Fibroblast of lung (primary cell): Measurements from ENCODE around the gene TMPRSS5. TPM values are rescaled to one million over a fixed set of nuclear protein-coding genes. Genes with fewer than 3 reads are reported as not detected.

Experiments
- DNase-seq, 2 donors: peaks; one replicate each; pipeline versions ENCODE4 v3.0.0 to v3.0.0-alpha.2; 2010; ENCODE audit warnings: low read depth in 2 of 2
- H2AFZ ChIP-seq: 2 replicates; pipeline ENCODE4 v1.5.1; 2012; ENCODE audit warnings: low read length, control low read depth, inconsistent platforms
- H3K27ac ChIP-seq: 2 replicates; pipeline ENCODE4 v1.5.1; 2011; ENCODE audit warnings: low read length, control low read depth; ENCODE audit not compliant: insufficient read depth
- H3K27me3 ChIP-seq: 2 replicates; pipeline ENCODE4 v1.5.1; 2011; ENCODE audit warnings: mild to moderate bottlenecking, low read length; ENCODE audit not compliant: control insufficient read depth, insufficient read depth
- H3K36me3 ChIP-seq: 2 replicates; pipeline ENCODE4 v1.5.1; 2011; ENCODE audit warnings: low read length; ENCODE audit not compliant: control insufficient read depth, insufficient read depth
- H3K4me1 ChIP-seq: 2 replicates; pipeline ENCODE4 v1.5.1; 2011; ENCODE audit warnings: low read length; ENCODE audit not compliant: control insufficient read depth, insufficient read depth; ENCODE audit errors: extremely low read depth
- H3K4me2 ChIP-seq: 2 replicates; pipeline ENCODE4 v1.5.1; 2011; ENCODE audit warnings: low read length, control low read depth; ENCODE audit not compliant: insufficient read depth; ENCODE audit errors: extremely low read depth
- H3K4me3 ChIP-seq, 4 experiments: fragments of 200-600 bp in 1 of 4; sonication (generic) in 1 of 4; replicated peaks in 1 of 4; 2 replicates each; pipeline ENCODE4 v1.5.1; 2011 to 2016; ENCODE audit warnings: low read length in 4 of 4, low read depth in 3 of 4, mild to moderate bottlenecking in 3 of 4, control low read depth in 2 of 4, inconsistent platforms in 1 of 4, mixed read lengths in 1 of 4; ENCODE audit not compliant: insufficient read depth in 1 of 4; ENCODE audit errors: control extremely low read depth in 1 of 4
- H3K79me2 ChIP-seq: 2 replicates; pipeline ENCODE4 v1.5.1; 2012; ENCODE audit warnings: mild to moderate bottlenecking, low read length, inconsistent platforms; ENCODE audit not compliant: control insufficient read depth, insufficient read depth
- H3K9ac ChIP-seq: 2 replicates; pipeline ENCODE4 v1.5.1; 2011; ENCODE audit warnings: mild to moderate bottlenecking, low read length, control low read depth; ENCODE audit not compliant: insufficient read depth
- H3K9me3 ChIP-seq: 2 replicates; pipeline ENCODE4 v1.5.1; 2012; ENCODE audit warnings: low read depth, low read length; ENCODE audit not compliant: control insufficient read depth, insufficient read depth
- H4K20me1 ChIP-seq: 2 replicates; pipeline ENCODE4 v1.5.1; 2011; ENCODE audit warnings: low read length; ENCODE audit not compliant: control insufficient read depth, insufficient read depth; ENCODE audit errors: extremely low read depth
- EZH2 ChIP-seq: IDR thresholded peaks from 2 replicates; pipeline ENCODE4 v1.5.1; 2012; ENCODE audit warnings: low read length, control low read depth, mild to moderate bottlenecking; ENCODE audit errors: missing control alignments
- polyA minus RNA-seq: library from RNA; depleted of rRNA, polyadenylated mRNA; stranded (reverse); fragments of >200 nt; gene quantifications from 2 replicates; pipeline ENCODE4 v1.2.3, GENCODE V29; 2011; ENCODE audit warnings: low replicate concordance
- polyA plus RNA-seq, 2 donors: library from polyadenylated mRNA; depleted of rRNA in 1 of 2; stranded (reverse) in 1 of 2; unstranded in 1 of 2; fragments of >200 nt; gene quantifications; 2 replicates each; pipeline ENCODE4 v1.2.1, GENCODE V29; 2011 to 2012; ENCODE audit warnings: missing spikeins in 1 of 2
- total RNA-seq: library from RNA; depleted of rRNA; stranded (reverse); fragments of >200 nt; gene quantifications from 2 replicates; pipeline ENCODE4 v1.2.1, GENCODE V29; 2014
- TF ChIP-seq, protein P1 (sequence below), 2 donors: IDR thresholded peaks in 1 of 2; conservative IDR thresholded peaks in 1 of 2; 1 replicate in 1 of 2; 2 replicates in 1 of 2; pipeline ENCODE4 v1.5.1; 2011 to 2012; ENCODE audit warnings: low read length in 2 of 2, control low read depth in 1 of 2, inconsistent platforms in 1 of 2, low read depth in 1 of 2, mild to moderate bottlenecking in 1 of 2

TMPRSS5 gene
- total RNA-seq (under 0.01 and 0.17 TPM in 2 replicates), polyA plus RNA-seq (0.08 TPM in 1 of 2 replicates, not detected in the other), polyA minus RNA-seq (not detected in 2 replicates)
- polyA plus RNA-seq (2012), result not detected in 2 replicates

GRCh38 chr11:113705871-113706655 lies at the start of gene TMPRSS5:
Gene TMPRSS5 (minus strand): TSS chr11:113706308. CDS start chr11:113706224, 84 bp downstream.
- no peak within 1 kb of the TSS for H3K9ac ChIP-seq
- no peak within 1 kb of the TSS for H3K4me2 ChIP-seq
- no peaks in the 10 kb centered on the region for H4K20me1 ChIP-seq
- DNase-seq, result no peak
- H3K79me2 ChIP-seq, result no peaks in the 10 kb centered on the region
- no peaks in the 10 kb centered on the region for H3K9me3 ChIP-seq
- H2AFZ ChIP-seq, result no peak within 1 kb of the TSS
- H3K27me3 ChIP-seq, result no peaks in the 10 kb centered on the region
- no peaks in the 10 kb centered on the region for H3K4me1 ChIP-seq
- H3K4me3 ChIP-seq, result no peak within 1 kb of the TSS
- H3K36me3 ChIP-seq, result no peaks in the 10 kb centered on the region
- no peak for TF ChIP-seq EZH2
- TF ChIP-seq, protein P1, sequence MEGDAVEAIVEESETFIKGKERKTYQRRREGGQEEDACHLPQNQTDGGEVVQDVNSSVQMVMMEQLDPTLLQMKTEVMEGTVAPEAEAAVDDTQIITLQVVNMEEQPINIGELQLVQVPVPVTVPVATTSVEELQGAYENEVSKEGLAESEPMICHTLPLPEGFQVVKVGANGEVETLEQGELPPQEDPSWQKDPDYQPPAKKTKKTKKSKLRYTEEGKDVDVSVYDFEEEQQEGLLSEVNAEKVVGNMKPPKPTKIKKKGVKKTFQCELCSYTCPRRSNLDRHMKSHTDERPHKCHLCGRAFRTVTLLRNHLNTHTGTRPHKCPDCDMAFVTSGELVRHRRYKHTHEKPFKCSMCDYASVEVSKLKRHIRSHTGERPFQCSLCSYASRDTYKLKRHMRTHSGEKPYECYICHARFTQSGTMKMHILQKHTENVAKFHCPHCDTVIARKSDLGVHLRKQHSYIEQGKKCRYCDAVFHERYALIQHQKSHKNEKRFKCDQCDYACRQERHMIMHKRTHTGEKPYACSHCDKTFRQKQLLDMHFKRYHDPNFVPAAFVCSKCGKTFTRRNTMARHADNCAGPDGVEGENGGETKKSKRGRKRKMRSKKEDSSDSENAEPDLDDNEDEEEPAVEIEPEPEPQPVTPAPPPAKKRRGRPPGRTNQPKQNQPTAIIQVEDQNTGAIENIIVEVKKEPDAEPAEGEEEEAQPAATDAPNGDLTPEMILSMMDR (conservative IDR thresholded peaks at IDR 0.05 in 1 of 2, IDR thresholded peaks at IDR 0.05 in 1 of 2; ENCODE audit: low read depth in 1 of 2, low read length in 2 of 2), result no peak
- no peak within 1 kb of the TSS for H3K27ac ChIP-seq

- H3K4me1 ChIP-seq, result no peaks in the 10 kb centered on the region
- TF ChIP-seq, protein P1 (conservative IDR thresholded peaks at IDR 0.05 in 1 of 2, IDR thresholded peaks at IDR 0.05 in 1 of 2; ENCODE audit: low read depth in 1 of 2, low read length in 2 of 2), result no peak
- TF ChIP-seq EZH2, result no peak
- no peak for DNase-seq
- H3K9ac ChIP-seq, result no peak overlapping the region
- no peak overlapping the region for H3K4me2 ChIP-seq
- no peaks in the 10 kb centered on the region for H4K20me1 ChIP-seq
- H3K9me3 ChIP-seq, result no peaks in the 10 kb centered on the region
- H3K79me2 ChIP-seq, result no peaks in the 10 kb centered on the region
- H3K27ac ChIP-seq, result no peak overlapping the region
- no peaks in the 10 kb centered on the region for H3K27me3 ChIP-seq
- no peak overlapping the region for H2AFZ ChIP-seq
- H3K4me3 ChIP-seq, result no peak overlapping the region
- peaks cover 3% of the 10 kb centered on the region for H3K36me3 ChIP-seq
These were observed 46.8 kb upstream of the TMPRSS5 start for GRCh38 chr11:113752932-113753331.

- Histone ChIP-seq H2AFZ (no peak overlapping the region), H3K4me2 (no peak overlapping the region), H3K27ac (no peak overlapping the region), H3K79me2 (no peaks in the 10 kb centered on the region), H3K4me3 (no peak overlapping the region), H3K36me3 (peaks cover 2% of the 10 kb centered on the region), H3K9me3 (no peaks in the 10 kb centered on the region), H3K4me1 (no peaks in the 10 kb centered on the region), H3K9ac (no peak overlapping the region), H3K27me3 (no peaks in the 10 kb centered on the region), H4K20me1 (no peaks in the 10 kb centered on the region)
- peak in 1 of 2 donors; percentile 16 for DNase-seq
- no peak for TF ChIP-seq EZH2
- TF ChIP-seq, protein P1 (conservative IDR thresholded peaks at IDR 0.05 in 1 of 2, IDR thresholded peaks at IDR 0.05 in 1 of 2; ENCODE audit: low read depth in 1 of 2, low read length in 2 of 2), result no peak
These were observed 30.2 kb upstream of the TMPRSS5 start for GRCh38 chr11:113736323-113736722.
